GM21423 (cell line): ENCODE measurements around the gene C19orf47.

Experiments used
- ATAC-seq: cut with Tn5 transposase; IDR thresholded peaks from one replicate; pipeline ENCODE4 v1.9.1; 2021; ENCODE audit warnings: mild to moderate bottlenecking, moderate library complexity; ENCODE audit not compliant: unreplicated experiment

The C19orf47 gene

GRCh38 chr19:40284251-40284500 is 64.0 kb downstream of the C19orf47 start:
- ATAC-seq: no peak

GRCh38 chr19:40283414-40284250 is 64.6 kb downstream of the C19orf47 start:
- ATAC-seq: no peak

GRCh38 chr19:40282920-40283319 is 65.3 kb downstream of the C19orf47 start:
- no peak for ATAC-seq

- no peak for ATAC-seq
Observed at GRCh38 chr19:40282209-40282580, 66.0 kb downstream of the C19orf47 start.

GRCh38 chr19:40281381-40282208 is 66.6 kb downstream of the C19orf47 start:
- no peak for ATAC-seq

- ATAC-seq: no peak
Observed at GRCh38 chr19:40280608-40281221, 67.5 kb downstream of the C19orf47 start.

- no peak for ATAC-seq
Observed at GRCh38 chr19:40279761-40280607, 68.2 kb downstream of the C19orf47 start.

- no peak for ATAC-seq
Observed at GRCh38 chr19:40279120-40279551, 69.1 kb downstream of the C19orf47 start.

GRCh38 chr19:40278361-40279035 is 69.7 kb downstream of the C19orf47 start:
- ATAC-seq: no peak

GRCh38 chr19:40277356-40278059 is 70.7 kb downstream of the C19orf47 start:
- no peak for ATAC-seq

- ATAC-seq: no peak
Observed at GRCh38 chr19:40274585-40275544, 73.3 kb downstream of the C19orf47 start.

GRCh38 chr19:40273469-40274360 is 74.5 kb downstream of the C19orf47 start:
- no peak for ATAC-seq

- ATAC-seq: no peak
Observed at GRCh38 chr19:40272261-40272660, 75.9 kb downstream of the C19orf47 start.

GRCh38 chr19:40271706-40272105 is 76.5 kb downstream of the C19orf47 start:
- no peak for ATAC-seq

GRCh38 chr19:40270362-40271089 is 77.7 kb downstream of the C19orf47 start:
- no peak for ATAC-seq
